Cardiac ventricle fibroblast (primary cell): ENCODE measurements around the gene MAGED4. TPM values are rescaled to one million over a fixed set of nuclear protein-coding genes. Genes with fewer than 3 reads are reported as not detected.

ENCODE experiments used
- total RNA-seq: library from RNA; depleted of rRNA; stranded (reverse); fragments of >200 nt; gene quantifications from 2 replicates; pipeline ENCODE4 v1.2.3, GENCODE V29; 2015

Gene MAGED4
- 46.9 and 52.6 TPM in 2 replicates for total RNA-seq

GRCh38 chrX:52184440-52185077, at the start of gene MAGED4:
MAGED4 (plus strand) TSS chrX:52184888; CDS start chrX:52185923, 1,035 bp downstream.

Other genes with a start within 250 kb of the MAGED4 start
- 14.3 and 17.2 TPM in 2 replicates for gene MAGED4B, start 115.7 kb upstream of the MAGED4 start, total RNA-seq
- not detected in 2 replicates for gene XAGE2, start 184.1 kb downstream of the MAGED4 start, total RNA-seq